KOPT-K1 (cell line): ENCODE measurements around the gene FAM47B.

Experiments
- H3K27ac ChIP-seq: fragments of 200-600 bp; sonication (generic); 2 replicates; pipeline ENCODE4 v1.5.1; 2016; ENCODE audit warnings: antibody characterized with exemption, mild to moderate bottlenecking, low read depth, low read length; ENCODE audit not compliant: poor library complexity, severe bottlenecking
- H3K36me3 ChIP-seq: fragments of 200-600 bp; sonication (generic); 2 replicates; pipeline ENCODE4 v1.5.1; 2017; ENCODE audit warnings: antibody characterized with exemption, mild to moderate bottlenecking, low read length, moderate library complexity; ENCODE audit not compliant: insufficient read depth
- H3K9me3 ChIP-seq: fragments of 200-600 bp; sonication (generic); 2 replicates; pipeline ENCODE4 v1.5.1; 2017; ENCODE audit warnings: antibody characterized with exemption, low read length, mild to moderate bottlenecking; ENCODE audit not compliant: insufficient read depth, poor library complexity, severe bottlenecking

Gene FAM47B

DNA sequence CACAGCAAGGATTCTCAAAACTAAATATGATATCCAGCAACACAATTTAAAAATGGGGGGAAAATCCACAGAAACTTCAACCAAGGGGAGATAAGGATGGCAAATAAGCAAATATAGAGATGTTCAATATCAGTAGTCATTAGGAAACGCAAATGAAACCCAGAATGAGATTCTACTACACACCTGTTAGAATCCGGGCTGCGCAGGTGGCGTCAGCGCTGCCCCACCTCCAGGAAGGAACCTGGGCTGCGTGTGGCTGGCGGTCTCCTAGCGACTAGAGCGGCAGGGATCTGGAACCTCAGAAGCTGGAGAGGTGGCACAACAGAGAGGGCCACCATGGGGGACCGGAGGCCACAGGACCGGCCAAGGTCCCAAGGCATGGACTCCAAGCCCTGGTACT, at the start of gene FAM47B:
Gene FAM47B (plus strand): TSS at position 301 of the 400 bp plus-strand sequence. CDS start 36 bp downstream, at position 337.
- Histone ChIP-seq H3K9me3 (no peaks in the 10 kb centered on the region), H3K36me3 (no peaks in the 10 kb centered on the region)

GRCh38 chrX:34893741-34894140, 48.9 kb upstream of the FAM47B start:
- H3K36me3 ChIP-seq: no peaks in the 10 kb centered on the region
- no peak overlapping the region for H3K27ac ChIP-seq
- no peaks in the 10 kb centered on the region for H3K9me3 ChIP-seq

More for the DNA sequence above, at the start of gene FAM47B:
- H3K27ac ChIP-seq: no peak within 1 kb of the TSS

DNA sequence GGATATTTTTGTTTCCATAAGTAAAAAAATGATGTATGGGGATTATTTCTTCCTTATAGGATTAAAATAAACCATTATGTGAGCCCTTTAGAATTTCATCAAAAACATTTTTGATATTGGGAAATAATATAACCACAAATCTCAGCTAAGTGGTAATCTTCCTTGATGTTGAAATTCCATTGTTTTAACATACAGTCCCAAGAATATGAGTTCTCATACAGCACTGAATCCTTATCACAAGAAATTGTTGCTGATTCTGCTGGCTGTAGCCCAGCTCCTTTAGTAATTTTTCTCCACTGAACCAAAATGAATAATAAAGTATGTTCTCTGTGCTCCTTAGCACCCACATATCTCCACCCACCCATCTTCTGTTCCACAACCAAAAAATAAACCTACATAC, 41.9 kb upstream of the FAM47B start:
- no peaks in the 10 kb centered on the region for H3K9me3 ChIP-seq
- H3K36me3 ChIP-seq: no peaks in the 10 kb centered on the region
- no peak overlapping the region for H3K27ac ChIP-seq

- no peak overlapping the region for H3K27ac ChIP-seq
- no peaks in the 10 kb centered on the region for H3K9me3 ChIP-seq
- H3K36me3 ChIP-seq: no peaks in the 10 kb centered on the region
Measured at GRCh38 chrX:34901761-34902160, 40.8 kb upstream of the FAM47B start.

- H3K9me3 ChIP-seq: no peaks in the 10 kb centered on the region
- H3K27ac ChIP-seq: no peak overlapping the region
- no peaks in the 10 kb centered on the region for H3K36me3 ChIP-seq
Measured at GRCh38 chrX:34903316-34903715, 39.3 kb upstream of the FAM47B start.

DNA sequence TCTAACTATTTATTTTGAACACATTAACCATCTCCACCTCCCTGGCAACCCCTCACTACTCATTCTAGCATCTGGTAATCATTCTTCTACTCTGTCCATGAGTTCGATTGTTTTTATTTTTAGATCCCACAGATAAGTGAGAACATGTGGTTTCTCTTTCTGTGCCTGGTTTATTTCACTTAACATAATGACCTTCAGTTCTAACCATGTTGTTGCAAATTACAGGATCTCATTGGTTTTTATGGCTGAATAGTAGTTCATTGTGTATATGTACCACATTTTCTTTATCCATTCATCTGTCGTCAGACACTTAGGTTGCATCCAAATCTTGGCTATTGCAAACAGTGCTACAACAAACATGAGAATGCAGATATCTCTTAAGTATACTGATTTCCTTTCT, 33.4 kb upstream of the FAM47B start:
- Histone ChIP-seq H3K27ac (no peak overlapping the region), H3K9me3 (no peaks in the 10 kb centered on the region), H3K36me3 (no peaks in the 10 kb centered on the region)

- Histone ChIP-seq H3K27ac (no peak overlapping the region), H3K9me3 (no peaks in the 10 kb centered on the region), H3K36me3 (no peaks in the 10 kb centered on the region)
Measured at GRCh38 chrX:34915463-34916225, 27.0 kb upstream of the FAM47B start.

- Histone ChIP-seq H3K9me3 (no peaks in the 10 kb centered on the region), H3K27ac (no peak overlapping the region), H3K36me3 (no peaks in the 10 kb centered on the region)
Measured at GRCh38 chrX:34917146-34917545, 25.4 kb upstream of the FAM47B start.

GRCh38 chrX:34918091-34918736, 24.4 kb upstream of the FAM47B start:
- Histone ChIP-seq H3K9me3 (no peaks in the 10 kb centered on the region), H3K27ac (no peak overlapping the region), H3K36me3 (no peaks in the 10 kb centered on the region)

- Histone ChIP-seq H3K36me3 (no peaks in the 10 kb centered on the region), H3K9me3 (no peaks in the 10 kb centered on the region), H3K27ac (no peak overlapping the region)
Measured at GRCh38 chrX:34918856-34919255, 23.7 kb upstream of the FAM47B start.

- Histone ChIP-seq H3K9me3 (no peaks in the 10 kb centered on the region), H3K36me3 (no peaks in the 10 kb centered on the region), H3K27ac (no peak overlapping the region)
Measured at GRCh38 chrX:34927866-34928265, 14.7 kb upstream of the FAM47B start.

DNA sequence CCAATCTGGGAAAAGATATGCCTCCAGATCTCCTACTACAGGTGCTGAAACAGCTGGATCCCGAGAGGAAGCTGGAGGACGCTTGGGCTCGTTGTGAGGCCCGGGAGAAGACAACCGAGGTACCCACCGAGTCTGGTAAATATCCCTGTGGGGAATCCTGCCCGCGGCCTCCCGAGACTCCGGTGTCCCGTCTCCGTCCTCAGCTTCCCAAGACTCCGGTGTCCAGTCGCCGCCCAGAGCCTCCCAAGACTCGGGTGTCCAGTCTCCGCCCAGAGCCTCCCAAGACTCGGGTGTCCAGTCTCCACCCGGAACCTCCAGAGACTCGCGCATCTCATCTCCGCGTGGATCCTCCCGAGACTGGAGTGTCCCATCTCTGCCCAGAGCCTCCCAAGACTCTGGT, 639 bp downstream of the FAM47B start:
- Histone ChIP-seq H3K27ac (no peak overlapping the region), H3K9me3 (no peaks in the 10 kb centered on the region), H3K36me3 (no peaks in the 10 kb centered on the region)

DNA sequence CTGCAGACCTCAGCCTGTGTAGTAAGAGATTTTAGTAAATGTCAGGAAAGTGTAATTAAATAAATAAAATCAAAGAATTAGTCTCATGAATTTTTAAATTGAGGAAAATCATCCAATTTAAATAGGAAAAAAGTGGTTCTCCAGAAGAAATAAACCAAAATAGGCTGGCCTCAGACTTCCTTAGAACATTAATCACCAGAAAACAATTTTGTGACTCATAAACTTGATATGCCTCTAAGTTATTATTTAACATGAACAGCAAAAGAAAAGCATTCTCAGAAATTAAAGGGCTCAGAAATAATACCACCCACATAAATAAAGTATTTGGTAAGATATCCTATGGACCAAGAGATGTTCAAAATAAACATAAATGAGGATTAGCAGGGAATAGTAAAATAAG, 14.3 kb downstream of the FAM47B start:
- no peaks in the 10 kb centered on the region for H3K36me3 ChIP-seq
- no peak overlapping the region for H3K27ac ChIP-seq
- H3K9me3 ChIP-seq: no peaks in the 10 kb centered on the region

- Histone ChIP-seq H3K27ac (no peak overlapping the region), H3K9me3 (no peaks in the 10 kb centered on the region), H3K36me3 (no peaks in the 10 kb centered on the region)
Measured at GRCh38 chrX:34961662-34962061, 19.1 kb downstream of the FAM47B start.

GRCh38 chrX:34972206-34972605, 29.6 kb downstream of the FAM47B start:
- H3K36me3 ChIP-seq: no peaks in the 10 kb centered on the region
- no peak overlapping the region for H3K27ac ChIP-seq
- no peaks in the 10 kb centered on the region for H3K9me3 ChIP-seq

- no peaks in the 10 kb centered on the region for H3K9me3 ChIP-seq
- no peak overlapping the region for H3K27ac ChIP-seq
- no peaks in the 10 kb centered on the region for H3K36me3 ChIP-seq
Measured at GRCh38 chrX:34978171-34978570, 35.6 kb downstream of the FAM47B start.
